Trophoblast cell (in vitro differentiated cells and primary cell): ENCODE data around the gene CHI3L1.

Experiments used
- DNase-seq, 2 donors: peaks; one replicate each; pipeline ENCODE4 v3.0.0-alpha.2; 2016
- H2AFZ ChIP-seq: 2 replicates; pipeline ENCODE4 v1.6.1; 2013; ENCODE audit warnings: low read length, moderate library complexity, mild to moderate bottlenecking; ENCODE audit not compliant: insufficient read depth, poor library complexity
- H2AK5ac ChIP-seq: 2 replicates; pipeline ENCODE4 v1.6.1; 2013; ENCODE audit warnings: mild to moderate bottlenecking, low read length
- H2BK120ac ChIP-seq: 2 replicates; pipeline ENCODE4 v1.6.1; 2013; ENCODE audit warnings: low read length, mild to moderate bottlenecking, moderate library complexity; ENCODE audit not compliant: insufficient read depth, poor library complexity
- H2BK12ac ChIP-seq: 2 replicates; pipeline ENCODE4 v1.6.1; 2013; ENCODE audit warnings: mild to moderate bottlenecking, low read length, moderate library complexity
- H2BK5ac ChIP-seq: 2 replicates; pipeline ENCODE4 v1.6.1; 2013; ENCODE audit warnings: low read length, low read depth, moderate library complexity, mild to moderate bottlenecking; ENCODE audit not compliant: poor library complexity
- H3K14ac ChIP-seq: 2 replicates; pipeline ENCODE4 v1.6.1; 2013; ENCODE audit warnings: mild to moderate bottlenecking, low read length
- H3K18ac ChIP-seq: 2 replicates; pipeline ENCODE4 v1.6.1; 2013; ENCODE audit warnings: mild to moderate bottlenecking, low read length
- H3K23ac ChIP-seq: 2 replicates; pipeline ENCODE4 v1.6.1; 2013; ENCODE audit warnings: low read length
- H3K27ac ChIP-seq: 2 replicates; pipeline ENCODE4 v1.5.1; 2013; ENCODE audit warnings: low read depth, mild to moderate bottlenecking, inconsistent platforms, low read length, moderate library complexity
- H3K27me3 ChIP-seq: 2 replicates; pipeline ENCODE4 v1.6.1; 2013; ENCODE audit warnings: inconsistent platforms, mild to moderate bottlenecking, low read length, moderate library complexity; ENCODE audit not compliant: insufficient read depth
- H3K36me3 ChIP-seq, 2 experiments: 1 replicate in 1 of 2; 2 replicates in 1 of 2; pipeline ENCODE4 v1.6.1; 2013; ENCODE audit warnings: low read length in 2 of 2, mild to moderate bottlenecking in 2 of 2, moderate library complexity in 1 of 2; ENCODE audit not compliant: insufficient read depth in 2 of 2, control insufficient read depth in 1 of 2
- H3K4ac ChIP-seq: 2 replicates; pipeline ENCODE4 v1.6.1; 2013; ENCODE audit warnings: low read depth, mild to moderate bottlenecking, low read length, moderate library complexity
- H3K4me1 ChIP-seq, 2 experiments: 1 replicate in 1 of 2; 2 replicates in 1 of 2; pipeline ENCODE4 v1.6.1; 2013; ENCODE audit warnings: low read length in 2 of 2, mild to moderate bottlenecking in 2 of 2, moderate library complexity in 1 of 2; ENCODE audit not compliant: insufficient read depth in 2 of 2, control insufficient read depth in 1 of 2
- H3K4me2 ChIP-seq: 2 replicates; pipeline ENCODE4 v1.6.1; 2013; ENCODE audit warnings: inconsistent platforms, mild to moderate bottlenecking, low read length, moderate library complexity
- H3K4me3 ChIP-seq: 2 replicates; pipeline ENCODE4 v1.5.1; 2013; ENCODE audit warnings: mild to moderate bottlenecking, low read depth, low read length, inconsistent platforms
- H3K79me1 ChIP-seq: one replicate; pipeline ENCODE4 v1.6.1; 2013; ENCODE audit warnings: low read length
- H3K79me2 ChIP-seq: 2 replicates; pipeline ENCODE4 v1.6.1; 2013; ENCODE audit warnings: low read length, mild to moderate bottlenecking; ENCODE audit not compliant: control insufficient read depth, insufficient read depth, poor library complexity
- H3K9ac ChIP-seq: 2 replicates; pipeline ENCODE4 v1.6.1; 2013; ENCODE audit warnings: mild to moderate bottlenecking, low read length
- H3K9me3 ChIP-seq: 2 replicates; pipeline ENCODE4 v1.6.1; 2013; ENCODE audit warnings: low read depth, mild to moderate bottlenecking, control low read depth, inconsistent platforms, low read length; ENCODE audit not compliant: insufficient read depth
- H4K12ac ChIP-seq: 2 replicates; pipeline ENCODE4 v1.6.1; 2013; ENCODE audit warnings: low read depth, mild to moderate bottlenecking, low read length, moderate library complexity
- H4K8ac ChIP-seq: 2 replicates; pipeline ENCODE4 v1.6.1; 2013; ENCODE audit warnings: low read depth, mild to moderate bottlenecking, low read length, moderate library complexity
- H4K91ac ChIP-seq: one replicate; pipeline ENCODE4 v1.6.1; 2013; ENCODE audit warnings: low read depth, mild to moderate bottlenecking, low read length, moderate library complexity
- WGBS: extraction: QIAGEN DNeasy Blood & Tissue Kit; methylation state at CpG from one replicate; pipeline ENCODE4 v1.1.7; 2013; ENCODE audit warnings: missing lambda C conversion rate; ENCODE audit not compliant: insufficient read length, insufficient coverage; ENCODE audit errors: extremely low coverage; 5-methylcytosine and 5-hydroxymethylcytosine counted together

CHI3L1 gene

GRCh38 chr1:203159844-203160243, 26.7 kb downstream of the CHI3L1 start:
- Histone ChIP-seq H4K8ac (no peak overlapping the region), H3K9ac (no peak overlapping the region), H3K27ac (no peak overlapping the region), H3K79me2 (no peaks in the 10 kb centered on the region), H4K91ac (no peak overlapping the region), H2AFZ (no peak overlapping the region), H2BK5ac (no peak overlapping the region), H3K4me3 (no peak overlapping the region), H3K18ac (no peak overlapping the region), H3K27me3 (no peaks in the 10 kb centered on the region), H3K4ac (no peak overlapping the region), H2BK120ac (no peak overlapping the region), H3K36me3 (no peaks in the 10 kb centered on the region), H3K4me1 (peaks cover 7 to 8% of the 10 kb centered on the region in 2 experiments), H3K14ac (no peak overlapping the region), H3K23ac (no peak overlapping the region), H2BK12ac (no peak overlapping the region), H3K9me3 (peaks cover 2% of the 10 kb centered on the region), H2AK5ac (no peak overlapping the region), H4K12ac (no peak overlapping the region), H3K79me1 (no peaks in the 10 kb centered on the region), H3K4me2 (no peak overlapping the region)
- no CpG with 5 or more reads among the region's 1 CpG for WGBS
- DNase-seq = no peak

DNA sequence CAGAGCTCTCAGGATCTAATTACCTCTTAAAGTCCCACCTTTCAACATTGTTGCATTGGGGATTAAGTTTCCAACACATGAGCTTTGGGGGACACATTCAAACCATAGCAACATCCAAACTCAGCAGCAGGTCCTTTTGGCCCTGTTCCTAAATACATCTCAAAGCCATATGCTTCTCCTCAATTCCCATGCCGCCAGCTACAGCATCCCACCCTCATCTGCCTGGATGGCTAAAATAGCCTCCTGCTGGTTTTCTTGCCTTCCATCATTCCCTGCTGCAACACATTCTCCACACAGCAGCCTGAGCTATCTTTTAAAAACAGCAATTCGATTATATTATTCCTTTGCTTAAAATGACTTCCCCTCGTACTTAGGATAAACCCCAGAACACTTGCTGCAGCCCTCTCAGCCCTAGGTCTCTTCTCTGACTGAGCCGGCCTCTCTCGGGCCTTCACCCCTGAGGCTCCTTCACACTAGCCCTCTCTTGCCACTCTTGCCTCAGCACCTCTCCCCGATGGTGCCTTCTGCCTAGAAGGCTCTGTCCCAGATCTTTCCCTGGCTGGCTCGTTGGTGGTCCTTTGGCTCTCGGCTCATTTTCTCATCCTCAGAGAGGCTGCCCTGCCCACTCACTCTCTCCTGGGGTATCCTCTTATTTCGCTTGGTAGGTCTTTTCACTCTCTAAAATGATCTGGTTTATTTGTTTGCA, 27.4 kb downstream of the CHI3L1 start:
- Histone ChIP-seq H2AFZ (no peak overlapping the region), H3K27me3 (no peaks in the 10 kb centered on the region), H3K14ac (no peak overlapping the region), H3K4ac (no peak overlapping the region), H4K12ac (no peak overlapping the region), H3K4me2 (no peak overlapping the region), H3K36me3 (no peaks in the 10 kb centered on the region), H3K79me2 (no peaks in the 10 kb centered on the region), H3K4me1 (peaks cover 14 to 15% of the 10 kb centered on the region in 2 experiments), H2BK12ac (no peak overlapping the region), H3K9ac (no peak overlapping the region), H3K9me3 (peaks cover 2% of the 10 kb centered on the region), H3K23ac (no peak overlapping the region), H3K4me3 (no peak overlapping the region), H2BK5ac (no peak overlapping the region), H2AK5ac (no peak overlapping the region), H3K18ac (no peak overlapping the region), H2BK120ac (no peak overlapping the region), H3K27ac (no peak overlapping the region), H4K8ac (no peak overlapping the region), H3K79me1 (peaks cover 2% of the 10 kb centered on the region), H4K91ac (no peak overlapping the region)
- no peak for DNase-seq
- no CpG with 5 or more reads among the region's 9 CpGs for WGBS

DNA sequence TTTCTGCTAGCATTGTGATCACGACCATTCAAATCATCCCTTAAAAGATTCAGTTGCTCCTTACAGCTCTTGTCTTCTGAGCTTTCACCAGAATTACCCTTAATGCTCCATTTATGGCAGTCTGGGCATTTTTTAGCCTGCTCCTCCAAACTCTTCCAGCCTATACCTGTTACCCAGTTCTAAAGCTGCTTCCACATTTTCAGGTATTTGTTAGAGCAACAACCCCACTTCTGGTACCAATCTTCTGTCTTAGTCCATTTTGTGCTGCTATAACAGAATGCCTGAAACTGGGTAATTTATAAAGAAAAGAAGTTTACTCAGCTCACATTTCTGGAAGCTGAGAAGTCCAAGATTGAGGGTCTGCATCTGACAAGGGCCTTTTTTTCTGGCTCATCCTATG, 28.1 kb downstream of the CHI3L1 start:
- no peak overlapping the region for H2AFZ ChIP-seq
- H2BK12ac ChIP-seq = no peak overlapping the region
- H3K23ac ChIP-seq = no peak overlapping the region
- H3K14ac ChIP-seq = no peak overlapping the region
- H3K4ac ChIP-seq = no peak overlapping the region
- H2BK5ac ChIP-seq = no peak overlapping the region
- H3K18ac ChIP-seq = no peak overlapping the region
- peaks cover 20 to 21% of the 10 kb centered on the region in 2 experiments for H3K4me1 ChIP-seq
- H4K91ac ChIP-seq = no peak overlapping the region
- no peaks in the 10 kb centered on the region for H3K36me3 ChIP-seq
- WGBS = no CpG with 5 or more reads among the region's 1 CpG
- H2AK5ac ChIP-seq = no peak overlapping the region
- H3K27me3 ChIP-seq = no peaks in the 10 kb centered on the region
- H3K27ac ChIP-seq = no peak overlapping the region
- no peak overlapping the region for H4K12ac ChIP-seq
- H3K4me3 ChIP-seq = no peak overlapping the region
- H3K79me2 ChIP-seq = no peaks in the 10 kb centered on the region
- H3K4me2 ChIP-seq = no peak overlapping the region
- no peak overlapping the region for H4K8ac ChIP-seq
- no peak overlapping the region for H2BK120ac ChIP-seq
- H3K9me3 ChIP-seq = peaks cover 2% of the 10 kb centered on the region
- DNase-seq = no peak
- no peak overlapping the region for H3K9ac ChIP-seq
- peaks cover 3% of the 10 kb centered on the region for H3K79me1 ChIP-seq

DNA sequence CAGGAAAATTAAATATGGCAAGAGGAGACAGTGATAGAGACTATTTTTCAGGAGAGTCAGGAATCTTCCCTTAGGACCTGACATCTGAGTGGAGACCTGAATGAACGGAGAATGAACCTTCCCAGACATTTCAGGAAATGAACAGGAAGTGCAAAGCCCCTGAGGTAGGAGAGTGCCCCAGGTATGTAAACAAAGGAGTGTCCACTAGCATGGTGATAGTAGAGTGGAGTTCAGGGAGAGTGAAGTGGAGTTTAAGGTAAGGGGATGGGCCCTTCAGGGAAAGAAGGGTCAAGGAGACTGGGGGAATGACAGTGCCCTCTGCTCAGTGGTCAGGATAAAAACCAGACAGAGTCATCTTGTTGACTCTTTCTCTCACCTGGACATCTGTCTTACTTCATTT, 30.2 kb downstream of the CHI3L1 start:
- DNase-seq = no peak
- Histone ChIP-seq H3K27ac (no peak overlapping the region), H3K36me3 (no peaks in the 10 kb centered on the region), H4K8ac (no peak overlapping the region), H3K23ac (no peak overlapping the region), H4K12ac (no peak overlapping the region), H3K18ac (no peak overlapping the region), H4K91ac (no peak overlapping the region), H3K4me3 (no peak overlapping the region), H3K4ac (no peak overlapping the region), H2AFZ (no peak overlapping the region), H2AK5ac (no peak overlapping the region), H3K14ac (no peak overlapping the region), H3K4me1 (peaks cover 38% of the 10 kb centered on the region in 2 experiments), H3K9ac (no peak overlapping the region), H2BK120ac (no peak overlapping the region), H3K27me3 (no peaks in the 10 kb centered on the region), H3K4me2 (no peak overlapping the region), H2BK12ac (no peak overlapping the region), H3K79me2 (no peaks in the 10 kb centered on the region), H2BK5ac (no peak overlapping the region), H3K79me1 (peaks cover 10% of the 10 kb centered on the region), H3K9me3 (peaks cover 2% of the 10 kb centered on the region)
- no CpG with 5 or more reads among the region's 1 CpG for WGBS
